Ishikawa (cell line): ENCODE measurements around the gene SLC43A1.

Experiments used
- CEBPB ChIP-seq: IDR thresholded peaks from 2 replicates; pipeline ENCODE4 v1.6.1; 2012
- CREB1 ChIP-seq: IDR thresholded peaks from 2 replicates; pipeline ENCODE4 v1.6.1; 2012; ENCODE audit warnings: low read depth
- EGR1 ChIP-seq: IDR thresholded peaks from 2 replicates; pipeline ENCODE4 v1.6.1; 2012
- EP300 ChIP-seq: IDR thresholded peaks from 2 replicates; pipeline ENCODE4 v1.6.1; 2012; ENCODE audit warnings: borderline replicate concordance
- FOXM1 ChIP-seq: IDR thresholded peaks from 2 replicates; pipeline ENCODE4 v1.6.1; 2012; ENCODE audit warnings: low read depth, borderline replicate concordance
- NFIC ChIP-seq: IDR thresholded peaks from 2 replicates; pipeline ENCODE4 v1.6.1; 2012
- RAD21 ChIP-seq: IDR thresholded peaks from 2 replicates; pipeline ENCODE4 v1.6.1; 2012; ENCODE audit warnings: low read depth
- TAF1 ChIP-seq: IDR thresholded peaks from 2 replicates; pipeline ENCODE4 v1.6.1; 2012; ENCODE audit warnings: low read depth, mild to moderate bottlenecking
- TCF12 ChIP-seq: IDR thresholded peaks from 2 replicates; pipeline ENCODE4 v1.6.1; 2012; ENCODE audit warnings: low read depth
- TEAD4 ChIP-seq: IDR thresholded peaks from 2 replicates; pipeline ENCODE4 v1.6.1; 2012
- YY1 ChIP-seq: IDR thresholded peaks from 2 replicates; pipeline ENCODE4 v1.6.1; 2012; ENCODE audit warnings: low read depth
- ZBTB7A ChIP-seq: IDR thresholded peaks from 2 replicates; pipeline ENCODE4 v1.6.1; 2012; ENCODE audit warnings: low read depth
- TF ChIP-seq, protein P1 (sequence below): IDR thresholded peaks from 2 replicates; pipeline ENCODE4 v1.6.1; 2012
- TF ChIP-seq, protein P2 (sequence below): IDR thresholded peaks from 2 replicates; pipeline ENCODE4 v1.6.1; 2012; ENCODE audit warnings: low read depth, mild to moderate bottlenecking
- TF ChIP-seq, protein P3 (sequence below): IDR thresholded peaks from 2 replicates; pipeline ENCODE4 v1.6.1; 2012

SLC43A1 gene

DNA sequence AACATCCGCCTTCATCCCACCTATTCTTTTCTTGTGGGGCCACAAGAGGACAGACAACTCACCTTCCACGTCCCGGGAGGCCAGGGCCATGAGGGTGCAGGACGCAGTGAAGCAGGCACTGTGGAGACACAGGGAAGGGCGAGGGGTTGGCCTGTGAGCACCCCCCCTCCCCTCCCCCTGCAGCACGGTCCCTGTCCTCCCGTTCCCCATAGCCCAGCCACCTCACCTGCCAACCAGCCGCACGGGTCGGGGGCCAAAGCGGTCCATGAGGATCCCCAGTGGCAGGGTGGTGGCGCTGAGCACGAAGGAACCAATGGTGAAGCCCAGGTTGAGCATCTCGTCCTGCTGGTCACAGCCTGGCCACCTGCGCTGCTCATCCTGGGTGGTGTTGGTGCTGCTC lies 14.6 kb downstream of the SLC43A1 start:
- TF ChIP-seq TAF1 (no peak), RAD21 (no peak), EP300 (no peak), FOXM1 (no peak), TEAD4 (no peak), ZBTB7A (no peak), CREB1 (no peak), NFIC (no peak), TCF12 (no peak), CEBPB (no peak), EGR1 (no peak)
- TF ChIP-seq, protein P1, sequence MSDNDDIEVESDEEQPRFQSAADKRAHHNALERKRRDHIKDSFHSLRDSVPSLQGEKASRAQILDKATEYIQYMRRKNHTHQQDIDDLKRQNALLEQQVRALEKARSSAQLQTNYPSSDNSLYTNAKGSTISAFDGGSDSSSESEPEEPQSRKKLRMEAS: no peak
- TF ChIP-seq, protein P2, sequence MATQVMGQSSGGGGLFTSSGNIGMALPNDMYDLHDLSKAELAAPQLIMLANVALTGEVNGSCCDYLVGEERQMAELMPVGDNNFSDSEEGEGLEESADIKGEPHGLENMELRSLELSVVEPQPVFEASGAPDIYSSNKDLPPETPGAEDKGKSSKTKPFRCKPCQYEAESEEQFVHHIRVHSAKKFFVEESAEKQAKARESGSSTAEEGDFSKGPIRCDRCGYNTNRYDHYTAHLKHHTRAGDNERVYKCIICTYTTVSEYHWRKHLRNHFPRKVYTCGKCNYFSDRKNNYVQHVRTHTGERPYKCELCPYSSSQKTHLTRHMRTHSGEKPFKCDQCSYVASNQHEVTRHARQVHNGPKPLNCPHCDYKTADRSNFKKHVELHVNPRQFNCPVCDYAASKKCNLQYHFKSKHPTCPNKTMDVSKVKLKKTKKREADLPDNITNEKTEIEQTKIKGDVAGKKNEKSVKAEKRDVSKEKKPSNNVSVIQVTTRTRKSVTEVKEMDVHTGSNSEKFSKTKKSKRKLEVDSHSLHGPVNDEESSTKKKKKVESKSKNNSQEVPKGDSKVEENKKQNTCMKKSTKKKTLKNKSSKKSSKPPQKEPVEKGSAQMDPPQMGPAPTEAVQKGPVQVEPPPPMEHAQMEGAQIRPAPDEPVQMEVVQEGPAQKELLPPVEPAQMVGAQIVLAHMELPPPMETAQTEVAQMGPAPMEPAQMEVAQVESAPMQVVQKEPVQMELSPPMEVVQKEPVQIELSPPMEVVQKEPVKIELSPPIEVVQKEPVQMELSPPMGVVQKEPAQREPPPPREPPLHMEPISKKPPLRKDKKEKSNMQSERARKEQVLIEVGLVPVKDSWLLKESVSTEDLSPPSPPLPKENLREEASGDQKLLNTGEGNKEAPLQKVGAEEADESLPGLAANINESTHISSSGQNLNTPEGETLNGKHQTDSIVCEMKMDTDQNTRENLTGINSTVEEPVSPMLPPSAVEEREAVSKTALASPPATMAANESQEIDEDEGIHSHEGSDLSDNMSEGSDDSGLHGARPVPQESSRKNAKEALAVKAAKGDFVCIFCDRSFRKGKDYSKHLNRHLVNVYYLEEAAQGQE: no peak
- TF ChIP-seq, protein P3, sequence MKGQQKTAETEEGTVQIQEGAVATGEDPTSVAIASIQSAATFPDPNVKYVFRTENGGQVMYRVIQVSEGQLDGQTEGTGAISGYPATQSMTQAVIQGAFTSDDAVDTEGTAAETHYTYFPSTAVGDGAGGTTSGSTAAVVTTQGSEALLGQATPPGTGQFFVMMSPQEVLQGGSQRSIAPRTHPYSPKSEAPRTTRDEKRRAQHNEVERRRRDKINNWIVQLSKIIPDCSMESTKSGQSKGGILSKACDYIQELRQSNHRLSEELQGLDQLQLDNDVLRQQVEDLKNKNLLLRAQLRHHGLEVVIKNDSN: no peak

DNA sequence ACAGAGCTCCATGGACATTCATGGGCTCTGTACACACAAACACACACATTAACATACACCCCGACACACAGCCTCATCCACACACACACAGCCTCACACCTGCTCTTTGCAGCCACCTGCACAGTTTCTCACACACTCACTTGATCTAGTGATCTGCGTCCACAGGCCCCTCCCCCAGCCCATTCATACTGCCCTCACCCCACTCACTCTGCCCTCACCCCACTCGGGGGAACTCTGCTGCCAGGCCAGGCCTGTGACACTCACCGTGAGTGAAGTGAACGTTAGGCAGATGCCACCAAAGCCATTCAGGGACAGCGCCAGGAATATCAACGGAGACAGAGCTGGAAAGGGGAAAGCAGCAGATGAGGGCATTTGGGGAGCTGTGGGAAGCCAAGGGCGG lies 15.0 kb downstream of the SLC43A1 start:
- TF ChIP-seq TCF12 (no peak), YY1 (no peak), EP300 (no peak)

DNA sequence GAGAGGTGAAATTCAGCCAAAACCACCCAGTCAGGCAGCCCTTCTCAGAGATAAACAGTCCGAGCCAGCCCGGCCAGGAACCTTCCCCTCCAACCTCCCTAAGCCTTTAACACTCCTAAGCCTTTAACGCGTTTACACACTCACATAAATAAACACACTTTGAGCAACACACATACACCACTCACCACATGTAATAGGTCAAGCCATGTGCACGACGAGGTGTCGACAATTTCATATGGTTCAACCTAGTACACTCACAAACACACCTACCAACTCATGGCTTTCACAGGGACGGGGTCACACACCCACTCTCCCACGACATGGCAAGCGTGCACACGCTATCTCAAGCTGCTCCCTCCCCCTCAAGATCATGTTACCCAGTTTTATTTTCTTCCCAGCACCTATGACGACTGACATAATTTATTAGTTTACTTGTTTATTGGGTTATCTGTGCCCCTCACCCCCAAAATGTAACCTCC lies 15.5 kb downstream of the SLC43A1 start:
- TF ChIP-seq FOXM1 (no peak), EP300 (no peak), RAD21 (no peak)
- TF ChIP-seq, protein P1: peak; percentile 57; the same call in 1 of the 2 replicates

DNA sequence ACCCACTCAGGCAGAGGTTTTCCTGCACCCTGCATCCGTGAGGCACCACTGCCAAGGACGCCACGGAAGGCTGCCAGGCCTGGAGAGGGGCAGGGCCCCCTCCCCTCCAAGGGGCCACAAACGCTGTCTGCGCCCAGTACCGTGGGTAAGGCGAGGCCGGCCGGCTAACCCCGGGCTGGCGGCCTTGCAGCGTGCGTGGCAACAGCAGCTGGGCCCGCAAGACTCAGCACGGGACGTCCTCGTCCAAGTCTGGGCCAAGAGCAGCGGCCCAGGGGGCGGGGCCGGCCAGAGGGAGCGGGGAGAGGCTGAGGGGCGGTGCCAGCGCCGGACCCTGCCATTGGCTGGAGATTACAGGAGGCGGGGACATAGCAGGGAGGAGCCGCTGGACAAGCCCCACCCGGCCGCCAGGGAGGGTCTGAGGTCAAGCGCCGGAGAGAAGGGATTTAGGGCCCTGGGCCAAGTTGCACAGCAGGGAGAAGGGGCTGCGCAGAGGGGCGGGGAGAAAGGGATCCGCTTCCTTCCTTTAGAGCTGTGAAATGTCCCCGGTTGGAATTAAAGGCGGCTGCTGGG lies 16.0 kb downstream of the SLC43A1 start:
- TF ChIP-seq NFIC (peak; percentile 72), EGR1 (no peak), RAD21 (no peak), TCF12 (0 out of 2 replicates have a peak, but pooled peaks have one; percentile 23), TAF1 (no peak), ZBTB7A (peak; percentile 92)
- TF ChIP-seq, protein P1: peak; percentile 34

DNA sequence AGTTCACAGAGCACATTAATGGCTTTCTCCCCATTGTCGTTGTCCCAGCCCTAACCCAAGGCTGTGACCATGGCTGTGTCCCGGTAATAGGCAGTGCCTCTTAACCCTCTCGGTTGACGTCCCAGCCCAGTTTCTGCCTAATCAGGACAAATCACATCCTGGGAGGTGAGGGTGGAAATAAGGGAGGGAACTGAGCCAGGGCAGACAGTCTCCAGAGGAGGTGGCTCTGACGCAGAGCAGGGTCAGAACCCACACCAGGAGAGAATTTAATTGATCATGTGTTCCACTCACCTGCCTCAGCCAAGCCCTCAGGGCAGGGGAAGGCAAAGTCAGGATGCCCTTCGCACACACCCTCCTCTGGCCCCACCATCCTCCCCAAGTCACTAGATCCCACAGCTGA lies 17.0 kb downstream of the SLC43A1 start:
- TF ChIP-seq, protein P2: no peak
- TF ChIP-seq, protein P1: no peak
- no peak for TF ChIP-seq ZBTB7A
- no peak for TF ChIP-seq NFIC
- no peak for TF ChIP-seq FOXM1
- no peak for TF ChIP-seq TCF12

DNA sequence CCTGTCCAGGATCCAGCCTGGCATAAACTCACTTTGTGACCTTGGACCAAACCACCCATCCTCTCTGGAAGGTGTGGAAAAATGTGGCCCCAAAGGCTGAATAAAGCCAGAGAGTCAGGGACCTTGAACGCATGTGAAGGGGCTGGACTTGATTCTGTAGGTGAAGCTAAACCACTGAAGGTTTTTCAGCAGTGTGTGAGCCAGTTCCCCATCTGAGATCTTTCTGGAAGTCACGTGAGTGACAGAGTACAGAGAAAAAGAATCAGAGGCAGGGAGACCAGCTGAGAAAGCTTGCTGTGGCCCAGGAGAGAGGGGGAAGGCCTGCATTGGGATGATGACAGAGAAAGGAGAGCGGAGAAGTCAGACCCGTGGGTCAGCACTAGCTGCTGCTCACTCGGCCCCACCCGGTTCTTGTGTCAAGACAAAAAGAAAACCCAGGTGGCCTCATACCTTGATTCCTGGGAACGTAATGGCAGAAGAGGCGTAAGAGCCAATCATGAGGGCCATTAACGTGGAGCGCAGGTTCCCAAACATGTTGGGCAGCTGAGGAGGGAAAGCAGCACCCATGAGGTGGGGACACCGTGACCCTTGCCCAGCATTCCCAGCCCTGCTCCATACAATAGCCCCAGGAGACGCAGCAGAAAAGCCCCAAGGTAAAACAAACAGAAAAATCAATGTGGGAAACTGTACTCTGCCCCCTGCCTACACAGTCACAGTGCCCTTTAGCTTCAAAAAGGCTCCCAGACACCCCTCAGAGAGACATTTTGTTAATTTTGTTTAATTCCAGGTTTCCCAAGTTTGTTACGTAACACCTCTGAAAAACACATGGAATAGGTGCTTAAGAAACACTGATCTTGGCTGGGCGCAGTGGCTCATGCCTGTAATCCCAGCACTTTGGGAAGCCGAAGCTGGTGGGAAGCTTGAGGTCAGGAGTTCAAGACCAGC lies 17.9 kb downstream of the SLC43A1 start:
- no peak for TF ChIP-seq EP300
- no peak for TF ChIP-seq ZBTB7A
- TF ChIP-seq TEAD4: no peak
- no peak for TF ChIP-seq FOXM1
- no peak for TF ChIP-seq YY1
- TF ChIP-seq EGR1: no peak
- TF ChIP-seq, protein P1: no peak
- TF ChIP-seq RAD21: no peak
- no peak for TF ChIP-seq NFIC
- TF ChIP-seq CEBPB: no peak
- TF ChIP-seq, protein P3: no peak
- TF ChIP-seq TAF1: no peak
- TF ChIP-seq TCF12: no peak
- no peak for TF ChIP-seq CREB1
- TF ChIP-seq, protein P2: no peak
